Measurements from ENCODE around the gene OR5J2.

DNA sequence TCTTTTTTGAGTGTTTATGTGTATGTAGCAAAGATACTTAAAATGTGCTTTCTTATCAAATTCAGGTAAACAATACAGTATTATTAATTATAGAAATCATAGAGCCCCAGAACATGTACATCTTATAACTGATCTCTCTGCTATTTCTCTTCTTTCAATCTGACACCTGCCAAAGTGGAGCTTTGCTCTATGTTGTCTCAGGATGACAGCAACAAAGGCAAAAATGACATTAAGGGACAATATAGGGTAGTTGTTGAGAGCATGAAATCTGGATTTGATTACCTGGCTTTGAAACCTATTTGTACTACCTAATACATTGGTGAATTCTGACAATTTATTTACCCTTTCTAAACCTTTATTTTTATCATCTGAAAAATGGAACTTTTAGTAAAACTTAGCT, 7.0 kb downstream of the OR5J2 start:
- no peak for TF ChIP-seq POLR2A (IDR thresholded peaks at IDR 0.05)
- TF ChIP-seq, protein P1, sequence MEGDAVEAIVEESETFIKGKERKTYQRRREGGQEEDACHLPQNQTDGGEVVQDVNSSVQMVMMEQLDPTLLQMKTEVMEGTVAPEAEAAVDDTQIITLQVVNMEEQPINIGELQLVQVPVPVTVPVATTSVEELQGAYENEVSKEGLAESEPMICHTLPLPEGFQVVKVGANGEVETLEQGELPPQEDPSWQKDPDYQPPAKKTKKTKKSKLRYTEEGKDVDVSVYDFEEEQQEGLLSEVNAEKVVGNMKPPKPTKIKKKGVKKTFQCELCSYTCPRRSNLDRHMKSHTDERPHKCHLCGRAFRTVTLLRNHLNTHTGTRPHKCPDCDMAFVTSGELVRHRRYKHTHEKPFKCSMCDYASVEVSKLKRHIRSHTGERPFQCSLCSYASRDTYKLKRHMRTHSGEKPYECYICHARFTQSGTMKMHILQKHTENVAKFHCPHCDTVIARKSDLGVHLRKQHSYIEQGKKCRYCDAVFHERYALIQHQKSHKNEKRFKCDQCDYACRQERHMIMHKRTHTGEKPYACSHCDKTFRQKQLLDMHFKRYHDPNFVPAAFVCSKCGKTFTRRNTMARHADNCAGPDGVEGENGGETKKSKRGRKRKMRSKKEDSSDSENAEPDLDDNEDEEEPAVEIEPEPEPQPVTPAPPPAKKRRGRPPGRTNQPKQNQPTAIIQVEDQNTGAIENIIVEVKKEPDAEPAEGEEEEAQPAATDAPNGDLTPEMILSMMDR (IDR thresholded peaks at IDR 0.05), result no peak
